ENCODE measurements around the gene MID1IP1.

The MID1IP1 gene

DNA sequence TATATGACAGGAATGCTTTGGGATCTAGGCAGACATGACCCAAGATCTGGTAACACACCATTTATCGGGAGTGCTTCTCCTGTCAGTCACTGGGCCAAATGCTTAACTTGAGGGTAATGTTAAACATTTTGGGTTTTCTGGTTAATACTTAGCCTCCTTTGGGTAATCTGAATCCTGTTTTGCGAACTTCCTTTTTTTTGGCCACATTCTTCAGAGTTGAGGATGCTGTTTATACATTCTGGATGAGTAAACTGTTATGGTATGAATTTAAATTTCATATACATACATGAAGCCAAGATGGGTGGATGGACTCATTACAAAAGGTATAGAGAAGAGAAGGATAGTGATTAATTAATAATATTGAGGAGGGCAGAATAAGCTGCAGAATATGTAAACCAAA, 36.1 kb downstream of the MID1IP1 start:
- Histone ChIP-seq H3K27me3 (ENCODE audit: insufficient read depth, low read length) (no peaks in the 10 kb centered on the region), H3K4me2 (ENCODE audit: low read length) (no peak overlapping the region), H3K9ac (ENCODE audit: low read length) (no peak overlapping the region), H3K4me3 (ENCODE audit: low read depth, low read length, poor library complexity, severe bottlenecking) (no peak overlapping the region), H3K9me2 (ENCODE audit: low read depth, low read length) (no peaks in the 10 kb centered on the region), H4K20me1 (ENCODE audit: insufficient read depth, low read length) (no peaks in the 10 kb centered on the region), H3F3A (ENCODE audit: insufficient read depth, low read length) (no peaks in the 10 kb centered on the region), H3K4me1 (ENCODE audit: insufficient read depth, low read length, severe bottlenecking) (no peaks in the 10 kb centered on the region), H3K79me2 (ENCODE audit: insufficient read depth, low read length) (no peaks in the 10 kb centered on the region), H3K9me3 (ENCODE audit: low read length) (no peaks in the 10 kb centered on the region), H3K36me3 (ENCODE audit: insufficient read depth, low read length) (no peaks in the 10 kb centered on the region), H2AFZ (ENCODE audit: low read length) (no peak overlapping the region), H3K27ac (ENCODE audit: low read depth, low read length, poor library complexity, severe bottlenecking) (no peak overlapping the region)
- no peak for TF ChIP-seq EZH2 (IDR thresholded peaks at IDR 0.05; ENCODE audit: borderline replicate concordance, low read length)
- TF ChIP-seq, protein P1, sequence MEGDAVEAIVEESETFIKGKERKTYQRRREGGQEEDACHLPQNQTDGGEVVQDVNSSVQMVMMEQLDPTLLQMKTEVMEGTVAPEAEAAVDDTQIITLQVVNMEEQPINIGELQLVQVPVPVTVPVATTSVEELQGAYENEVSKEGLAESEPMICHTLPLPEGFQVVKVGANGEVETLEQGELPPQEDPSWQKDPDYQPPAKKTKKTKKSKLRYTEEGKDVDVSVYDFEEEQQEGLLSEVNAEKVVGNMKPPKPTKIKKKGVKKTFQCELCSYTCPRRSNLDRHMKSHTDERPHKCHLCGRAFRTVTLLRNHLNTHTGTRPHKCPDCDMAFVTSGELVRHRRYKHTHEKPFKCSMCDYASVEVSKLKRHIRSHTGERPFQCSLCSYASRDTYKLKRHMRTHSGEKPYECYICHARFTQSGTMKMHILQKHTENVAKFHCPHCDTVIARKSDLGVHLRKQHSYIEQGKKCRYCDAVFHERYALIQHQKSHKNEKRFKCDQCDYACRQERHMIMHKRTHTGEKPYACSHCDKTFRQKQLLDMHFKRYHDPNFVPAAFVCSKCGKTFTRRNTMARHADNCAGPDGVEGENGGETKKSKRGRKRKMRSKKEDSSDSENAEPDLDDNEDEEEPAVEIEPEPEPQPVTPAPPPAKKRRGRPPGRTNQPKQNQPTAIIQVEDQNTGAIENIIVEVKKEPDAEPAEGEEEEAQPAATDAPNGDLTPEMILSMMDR (IDR thresholded peaks at IDR 0.05; ENCODE audit: low read length): no peak

DNA sequence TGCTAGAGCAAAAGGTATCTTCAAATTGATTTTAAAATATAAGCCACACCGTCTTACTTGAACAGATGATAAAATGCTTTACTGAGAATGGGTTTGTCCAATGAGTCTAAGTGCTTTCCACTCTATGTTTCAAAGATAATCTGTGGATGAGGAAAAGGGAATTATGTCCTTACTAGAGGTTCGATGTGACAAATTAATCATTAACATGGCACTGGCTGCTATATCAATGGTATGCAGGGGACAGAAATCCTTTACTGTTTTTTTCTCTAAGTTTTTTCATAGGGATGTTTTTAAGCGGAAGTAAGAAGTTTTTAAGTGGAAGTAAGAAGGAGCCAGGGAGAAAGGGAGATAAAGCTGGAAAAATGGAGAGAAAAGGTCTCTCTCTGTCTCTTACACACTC, 38.0 kb downstream of the MID1IP1 start:
- H2AFZ ChIP-seq (ENCODE audit: low read length): no peak overlapping the region
- H4K20me1 ChIP-seq (ENCODE audit: insufficient read depth, low read length): no peaks in the 10 kb centered on the region
- H3K9ac ChIP-seq (ENCODE audit: low read length): no peak overlapping the region
- no peaks in the 10 kb centered on the region for H3K36me3 ChIP-seq (ENCODE audit: insufficient read depth, low read length)
- no peak overlapping the region for H3K4me2 ChIP-seq (ENCODE audit: low read length)
- no peaks in the 10 kb centered on the region for H3K9me3 ChIP-seq (ENCODE audit: low read length)
- no peaks in the 10 kb centered on the region for H3K79me2 ChIP-seq (ENCODE audit: insufficient read depth, low read length)
- H3K27me3 ChIP-seq (ENCODE audit: insufficient read depth, low read length): no peaks in the 10 kb centered on the region
- H3K4me1 ChIP-seq (ENCODE audit: insufficient read depth, low read length, severe bottlenecking): no peaks in the 10 kb centered on the region
- H3K4me3 ChIP-seq (ENCODE audit: low read depth, low read length, poor library complexity, severe bottlenecking): no peak overlapping the region
- no peak for TF ChIP-seq EZH2 (IDR thresholded peaks at IDR 0.05; ENCODE audit: borderline replicate concordance, low read length)
- TF ChIP-seq, protein P1 (IDR thresholded peaks at IDR 0.05; ENCODE audit: low read length): no peak
- H3F3A ChIP-seq (ENCODE audit: insufficient read depth, low read length): no peaks in the 10 kb centered on the region
- no peaks in the 10 kb centered on the region for H3K9me2 ChIP-seq (ENCODE audit: low read depth, low read length)
- H3K27ac ChIP-seq (ENCODE audit: low read depth, low read length, poor library complexity, severe bottlenecking): no peak overlapping the region

DNA sequence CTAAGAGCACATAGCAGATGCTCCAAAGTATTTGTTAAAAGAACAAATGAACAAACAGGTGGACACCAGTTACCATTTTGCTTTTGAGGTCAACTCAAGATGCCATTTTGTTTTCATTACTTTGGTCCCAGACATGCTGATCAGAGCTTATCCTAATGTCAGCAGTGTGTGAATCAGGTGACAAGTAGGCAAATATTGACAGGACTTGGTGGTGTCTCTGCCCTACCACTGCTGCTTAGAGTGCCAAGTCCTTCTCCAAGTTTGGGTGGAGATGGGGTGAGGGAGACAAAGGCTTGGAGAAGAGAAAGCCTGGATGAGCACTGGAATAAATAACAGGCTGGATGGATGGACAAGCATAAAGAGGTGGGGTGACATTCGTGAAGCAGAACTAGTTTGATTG, 38.7 kb downstream of the MID1IP1 start:
- Histone ChIP-seq H3F3A (ENCODE audit: insufficient read depth, low read length) (no peaks in the 10 kb centered on the region), H3K4me1 (ENCODE audit: insufficient read depth, low read length, severe bottlenecking) (no peaks in the 10 kb centered on the region), H3K79me2 (ENCODE audit: insufficient read depth, low read length) (no peaks in the 10 kb centered on the region), H2AFZ (ENCODE audit: low read length) (no peak overlapping the region), H3K9me3 (ENCODE audit: low read length) (no peaks in the 10 kb centered on the region), H3K4me2 (ENCODE audit: low read length) (no peak overlapping the region), H3K9me2 (ENCODE audit: low read depth, low read length) (no peaks in the 10 kb centered on the region), H3K36me3 (ENCODE audit: insufficient read depth, low read length) (no peaks in the 10 kb centered on the region), H4K20me1 (ENCODE audit: insufficient read depth, low read length) (no peaks in the 10 kb centered on the region), H3K27me3 (ENCODE audit: insufficient read depth, low read length) (no peaks in the 10 kb centered on the region), H3K9ac (ENCODE audit: low read length) (no peak overlapping the region), H3K4me3 (ENCODE audit: low read depth, low read length, poor library complexity, severe bottlenecking) (no peak overlapping the region), H3K27ac (ENCODE audit: low read depth, low read length, poor library complexity, severe bottlenecking) (no peak overlapping the region)
- TF ChIP-seq EZH2 (IDR thresholded peaks at IDR 0.05; ENCODE audit: borderline replicate concordance, low read length): no peak
- TF ChIP-seq, protein P1 (IDR thresholded peaks at IDR 0.05; ENCODE audit: low read length): no peak
